Ovary (tissue), 9 donors: ENCODE results near the gene SEMA6D. TPM values are rescaled to one million over a fixed set of nuclear protein-coding genes. Genes with fewer than 3 reads are reported as not detected.

Experiments
- DNase-seq, 5 donors: peaks; one replicate each; pipeline ENCODE4 v3.0.0-alpha.2; 2019 to 2020
- H3K27ac ChIP-seq, 2 donors: fragments of 200-600 bp; one replicate each; pipeline versions ENCODE4 v1.5.1 to v1.8.0; 2019 to 2022
- H3K27me3 ChIP-seq: fragments of 200-600 bp; one replicate; pipeline ENCODE4 v1.8.0; 2022
- H3K36me3 ChIP-seq: fragments of 200-600 bp; sonication (generic); one replicate; pipeline ENCODE4 v1.5.1; 2019
- H3K4me1 ChIP-seq: one replicate; pipeline ENCODE4 v1.8.1; 2013; ENCODE audit warnings: mild to moderate bottlenecking, moderate library complexity; ENCODE audit not compliant: insufficient read depth
- H3K4me3 ChIP-seq: fragments of 200-600 bp; sonication (generic); one replicate; pipeline ENCODE4 v1.5.1; 2017
- H3K9me3 ChIP-seq, 2 donors: fragments of 200-600 bp in 1 of 2; sonication (generic) in 1 of 2; one replicate each; pipeline versions ENCODE4 v1.5.1 to v1.8.1; 2013 to 2019; ENCODE audit warnings: mild to moderate bottlenecking in 1 of 2, moderate library complexity in 1 of 2
- CTCF ChIP-seq, 3 donors: fragments of 450-650 bp in 2 of 3; fragments of 200-600 bp in 1 of 3; IDR thresholded peaks; one replicate each; pipeline versions ENCODE4 v1.5.1 to v1.8.0; 2016 to 2022; ENCODE audit warnings: antibody characterized with exemption in 3 of 3, mild to moderate bottlenecking in 1 of 3
- EP300 ChIP-seq: sonication (generic); formaldehyde crosslinking; IDR thresholded peaks from one replicate; pipeline ENCODE4 v1.6.1; 2017; ENCODE audit warnings: antibody characterized with exemption
- POLR2A ChIP-seq: fragments of 450-650 bp; IDR thresholded peaks from one replicate; pipeline ENCODE4 v1.6.1; 2017; ENCODE audit warnings: antibody characterized with exemption, mild to moderate bottlenecking, moderate library complexity
- WGBS, 3 donors: extraction: QIAGEN DNeasy Blood & Tissue Kit in 1 of 3; methylation state at CpG; one replicate each; pipeline versions ENCODE4 v1.1.5 to v1.1.7; 2013 to 2017; 5-methylcytosine and 5-hydroxymethylcytosine counted together
- intact Hi-C, 4 donors: fragments of 100-400 bp; cut with DNase I; formaldehyde crosslinking; loops; one replicate each; pipeline versions ENCODE4 v1.11.0 to v1.15.1; 2022 to 2023
- polyA plus RNA-seq, 2 donors: library from polyadenylated mRNA; stranded (reverse); fragments of 200-250 nt in 1 of 2; fragments of 350-450 nt in 1 of 2; fragmentation: Illumina TruSeq in 1 of 2; extraction: RNeasy Lipid Tissue Mini Kit (QIAGEN cat#74804) in 1 of 2; gene quantifications; one replicate each; pipeline ENCODE4 v1.2.3, GENCODE V29; 2013 to 2014
- total RNA-seq, 7 donors: library from RNA; depleted of rRNA in 2 of 7; stranded (reverse); fragments of >200 nt in 2 of 7; fragmentation: NEBNext Ultra II Directional in 3 of 7; extraction: Animal tissue kit (Norgen Biotek cat#: 25700) in 3 of 7; gene quantifications; one replicate each; pipeline versions ENCODE4 v1.1.0 to v1.2.4, GENCODE V29; 2016 to 2023
- donor health status: DM: no; HTN: no; CAD: no; lungs with moderate emphysema.
- donor health status: DM: no; HTN: no; CAD: no.
- donor health status: Bipolar disorder and iron deficiency.
- donor health status: DM: yes; HTN: yes; CAD: no.
- donor health status: DM: no; HTN: no; CAD: no.
- donor health status: DM: yes; HTN: yes; CAD: no.

SEMA6D gene
- total and polyA plus RNA-seq, 9 donors, result 13.7 to 45.3 (median 27.2) TPM

- Histone ChIP-seq H3K4me3 (no peak overlapping the region), H3K27ac (no peak overlapping the region), H3K27me3 (no peaks in the 10 kb centered on the region), H3K4me1 (peaks cover 9% of the 10 kb centered on the region), H3K36me3 (no peaks in the 10 kb centered on the region), H3K9me3 (no peaks in the 10 kb centered on the region)
- 95 to 96% (median 95%) methylated on average over 6 of the region's 6 CpGs for WGBS, 3 donors
- no peak for DNase-seq
- TF ChIP-seq POLR2A, result no peak
- no peak for TF ChIP-seq CTCF (IDR thresholded peaks at IDR 0.05)
- intact Hi-C loops, result loop anchor here in 1 of 4 donors (10.0 kb wide), 1 partner anchor 46 kb away; no protein-coding TSS in a partner anchor
Measured at GRCh38 chr15:47728886-47729285, 11.6 kb downstream of the SEMA6D start.

- H3K27me3 ChIP-seq, result no peaks in the 10 kb centered on the region
- no peak for TF ChIP-seq EP300
- no peak for TF ChIP-seq CTCF (IDR thresholded peaks at IDR 0.05)
- TF ChIP-seq POLR2A, result no peak
- intact Hi-C loops, result no loop called here
Measured at GRCh38 chr15:47731230-47731629, 13.9 kb downstream of the SEMA6D start.

DNA sequence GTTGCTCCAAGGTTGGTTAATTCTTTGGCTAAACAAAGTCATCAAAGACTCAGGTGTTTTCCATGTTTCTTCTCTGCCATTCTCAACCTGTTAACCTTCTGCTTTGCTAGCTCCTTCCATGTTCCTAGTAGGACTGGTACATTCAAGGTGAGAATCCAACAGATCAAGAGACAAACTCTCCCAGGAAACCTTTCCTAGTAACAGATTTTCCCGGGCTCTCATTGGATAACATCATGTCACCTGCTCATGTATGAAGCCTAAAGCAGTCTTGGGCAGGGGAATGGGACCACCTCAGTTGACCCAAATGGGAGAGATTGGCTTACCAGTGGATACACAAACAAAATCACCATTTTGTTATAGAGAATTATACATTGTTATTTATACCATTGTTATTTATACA is 14.9 kb downstream of the SEMA6D start:
- Histone ChIP-seq H3K9me3 (no peaks in the 10 kb centered on the region), H3K36me3 (no peaks in the 10 kb centered on the region), H3K4me3 (no peak overlapping the region), H3K27ac (no peak overlapping the region), H3K4me1 (peaks cover 8% of the 10 kb centered on the region), H3K27me3 (no peaks in the 10 kb centered on the region)
- no peak for DNase-seq
- WGBS, 3 donors, result 91 to 100% (median 100%) methylated on average over 1 of the region's 1 CpG
- TF ChIP-seq EP300 (no peak), POLR2A (no peak), CTCF (IDR thresholded peaks at IDR 0.05) (no peak)
- intact Hi-C loops, result no loop called here

More at GRCh38 chr15:47731230-47731629, 13.9 kb downstream of the SEMA6D start:
- Histone ChIP-seq H3K4me1 (peaks cover 9% of the 10 kb centered on the region), H3K36me3 (no peaks in the 10 kb centered on the region), H3K27ac (no peak overlapping the region), H3K4me3 (no peak overlapping the region), H3K9me3 (no peaks in the 10 kb centered on the region)
- 82 to 84% (median 83%) methylated on average over 3 of the region's 3 CpGs for WGBS, 3 donors
- DNase-seq, result no peak

- Histone ChIP-seq H3K27me3 (no peaks in the 10 kb centered on the region), H3K4me1 (peaks cover 9% of the 10 kb centered on the region), H3K36me3 (no peaks in the 10 kb centered on the region), H3K27ac (no peak overlapping the region), H3K9me3 (no peaks in the 10 kb centered on the region), H3K4me3 (no peak overlapping the region)
- TF ChIP-seq EP300 (no peak), CTCF (IDR thresholded peaks at IDR 0.05) (no peak)
- intact Hi-C loops, result no loop called here
- no peak for DNase-seq
- 91 to 96% (median 94%) methylated on average over 2 of the region's 2 CpGs for WGBS, 3 donors
Measured at GRCh38 chr15:47733085-47733484, 15.8 kb downstream of the SEMA6D start.
